ENCODE results near the gene UBE2B. TPM values are rescaled to one million over a fixed set of nuclear protein-coding genes. Genes with fewer than 3 reads are reported as not detected.
"Not testable (repeated sequence)": the region's sequence is repeated elsewhere in the genome, so short reads cannot be mapped to it uniquely, and the experiment has no call there.

The UBE2B gene
- total RNA-seq, 2 donors from 2014 or later = 54.5 to 62.0 TPM

DNA sequence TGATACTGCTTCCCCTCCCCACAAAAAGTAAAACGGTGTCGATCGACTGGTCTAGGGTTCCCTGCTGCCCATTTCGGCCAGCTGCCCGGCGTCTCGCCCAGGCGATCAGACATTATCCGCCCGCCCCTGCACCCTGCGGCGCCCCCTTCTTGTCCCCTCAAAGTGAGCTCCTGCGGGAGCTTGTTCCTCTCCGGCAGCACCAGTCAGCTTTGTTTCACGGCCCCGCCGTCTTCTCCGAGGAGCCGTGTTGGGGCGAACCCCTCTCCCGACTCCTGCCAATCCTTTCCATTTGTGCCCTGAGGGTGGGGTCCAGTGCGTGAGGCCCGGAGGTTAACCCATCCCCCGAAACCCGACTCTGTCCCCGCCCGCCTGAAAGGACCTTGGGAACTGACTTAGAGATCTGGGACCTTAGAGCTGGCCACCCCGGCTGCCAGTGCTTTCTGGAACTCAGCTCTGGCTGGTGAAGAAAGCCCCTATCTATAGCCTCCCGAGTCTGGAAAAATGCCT is 518 bp downstream of the UBE2B start:
- Mint-ChIP-seq H3K27ac (peak overlapping the region; percentile 99), H3K36me3 (ENCODE audit: low read depth) (peaks cover 33% of the 10 kb centered on the region), H3K27me3 (ENCODE audit: insufficient read depth) (peaks cover 2% of the 10 kb centered on the region), H3K9me3 (peaks cover 11% of the 10 kb centered on the region), H3K4me1 (peaks cover 14% of the 10 kb centered on the region), H3K4me3 (peak overlapping the region; percentile 99)
- H3K4me1 ChIP-seq (ENCODE audit: control insufficient read depth, insufficient read depth, low read length) = peaks cover 3% of the 10 kb centered on the region
- H3K36me3 ChIP-seq (ENCODE audit: control insufficient read depth, insufficient read depth, low read length) = peaks cover 32% of the 10 kb centered on the region
- H3K4me3 ChIP-seq (ENCODE audit: low read length) = peak overlapping the region; percentile 98
- DNase-seq = peak; percentile 87
- H3K9me3 ChIP-seq (ENCODE audit: control insufficient read depth, low read length) = peaks cover 11% of the 10 kb centered on the region
- H3K27ac ChIP-seq (ENCODE audit: low read depth, low read length) = peak overlapping the region; percentile 100
- TF ChIP-seq, protein P1, sequence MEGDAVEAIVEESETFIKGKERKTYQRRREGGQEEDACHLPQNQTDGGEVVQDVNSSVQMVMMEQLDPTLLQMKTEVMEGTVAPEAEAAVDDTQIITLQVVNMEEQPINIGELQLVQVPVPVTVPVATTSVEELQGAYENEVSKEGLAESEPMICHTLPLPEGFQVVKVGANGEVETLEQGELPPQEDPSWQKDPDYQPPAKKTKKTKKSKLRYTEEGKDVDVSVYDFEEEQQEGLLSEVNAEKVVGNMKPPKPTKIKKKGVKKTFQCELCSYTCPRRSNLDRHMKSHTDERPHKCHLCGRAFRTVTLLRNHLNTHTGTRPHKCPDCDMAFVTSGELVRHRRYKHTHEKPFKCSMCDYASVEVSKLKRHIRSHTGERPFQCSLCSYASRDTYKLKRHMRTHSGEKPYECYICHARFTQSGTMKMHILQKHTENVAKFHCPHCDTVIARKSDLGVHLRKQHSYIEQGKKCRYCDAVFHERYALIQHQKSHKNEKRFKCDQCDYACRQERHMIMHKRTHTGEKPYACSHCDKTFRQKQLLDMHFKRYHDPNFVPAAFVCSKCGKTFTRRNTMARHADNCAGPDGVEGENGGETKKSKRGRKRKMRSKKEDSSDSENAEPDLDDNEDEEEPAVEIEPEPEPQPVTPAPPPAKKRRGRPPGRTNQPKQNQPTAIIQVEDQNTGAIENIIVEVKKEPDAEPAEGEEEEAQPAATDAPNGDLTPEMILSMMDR (conservative IDR thresholded peaks at IDR 0.05) = no peak
- peak overlapping the region; percentile 98 for H3K9ac ChIP-seq (ENCODE audit: extremely low read depth, low read length, poor library complexity, severe bottlenecking)
- WGBS, 2 experiments (ENCODE audit: insufficient coverage in 1 of 2, insufficient read length in 1 of 2) = 0% methylated on average over 19 to 29 of the region's 29 CpGs
- H3K27me3 ChIP-seq (ENCODE audit: control insufficient read depth, insufficient read depth, low read length, poor library complexity, severe bottlenecking) = no peaks in the 10 kb centered on the region

DNA sequence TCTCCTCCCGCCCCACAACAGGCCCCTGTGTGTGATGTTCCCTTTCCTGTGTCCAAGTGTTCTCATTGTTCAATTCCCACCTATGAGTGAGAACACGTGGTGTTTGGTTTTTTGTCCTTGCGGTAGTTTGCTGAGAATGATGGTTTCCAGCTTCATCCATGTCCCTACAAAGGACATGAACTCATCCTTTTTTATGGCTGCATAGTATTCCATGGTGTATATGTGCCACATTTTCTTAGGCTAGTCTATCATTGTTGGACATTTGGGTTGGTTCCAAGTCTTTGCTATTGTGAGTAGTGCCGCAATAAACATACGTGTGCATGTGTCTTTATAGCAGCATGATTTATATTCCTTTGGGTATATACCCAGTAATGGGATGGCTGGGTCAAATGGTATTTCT is 2.3 kb downstream of the UBE2B start:
- H3K27ac Mint-ChIP-seq; H3K27me3 Mint-ChIP-seq (ENCODE audit: insufficient read depth); DNase-seq; H3K9me3 Mint-ChIP-seq; H3K27ac ChIP-seq (ENCODE audit: low read depth, low read length); H3K4me1 ChIP-seq (ENCODE audit: control insufficient read depth, insufficient read depth, low read length); H3K9ac ChIP-seq (ENCODE audit: extremely low read depth, low read length, poor library complexity, severe bottlenecking); H3K27me3 ChIP-seq (ENCODE audit: control insufficient read depth, insufficient read depth, low read length, poor library complexity, severe bottlenecking); H3K4me3 ChIP-seq (ENCODE audit: low read length); H3K9me3 ChIP-seq (ENCODE audit: control insufficient read depth, low read length): not testable (repeated sequence)
- Mint-ChIP-seq H3K36me3 (ENCODE audit: low read depth) (peaks cover 36% of the 10 kb centered on the region), H3K4me3 (peak overlapping the region; percentile 99), H3K4me1 (peaks cover 12% of the 10 kb centered on the region)
- peaks cover 42% of the 10 kb centered on the region for H3K36me3 ChIP-seq (ENCODE audit: control insufficient read depth, insufficient read depth, low read length)
- WGBS, 2 experiments (ENCODE audit: insufficient coverage in 1 of 2, insufficient read length in 1 of 2) = 100% methylated on average over 1 of the region's 5 CpGs; no CpG with 5 or more reads in 1 of the 2 experiments

DNA sequence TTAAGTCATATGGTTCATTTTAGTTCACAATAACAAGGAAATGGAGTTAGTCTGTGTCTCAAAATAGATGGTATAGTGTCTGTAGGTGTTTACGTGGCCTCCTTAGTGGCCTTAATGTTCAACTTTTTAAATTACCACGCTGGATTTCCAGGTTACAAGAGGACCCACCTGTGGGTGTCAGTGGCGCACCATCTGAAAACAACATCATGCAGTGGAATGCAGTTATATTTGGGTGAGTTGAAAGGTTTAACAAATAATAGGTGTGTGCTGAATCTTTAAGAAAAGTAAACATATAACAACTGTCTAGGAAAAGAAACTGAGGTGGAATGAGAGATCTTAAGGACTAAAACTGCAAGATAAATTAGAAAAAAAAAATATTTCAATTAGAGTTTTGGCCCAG is 2.9 kb downstream of the UBE2B start:
- H3K27me3 ChIP-seq (ENCODE audit: control insufficient read depth, insufficient read depth, low read length, poor library complexity, severe bottlenecking) = no peaks in the 10 kb centered on the region
- 87 to 90% methylated on average over 3 of the region's 3 CpGs for WGBS, 2 experiments (ENCODE audit: insufficient coverage in 1 of 2, insufficient read length in 1 of 2)
- H3K4me1 ChIP-seq (ENCODE audit: control insufficient read depth, insufficient read depth, low read length) = peaks cover 3% of the 10 kb centered on the region
- Mint-ChIP-seq H3K4me1 (peaks cover 12% of the 10 kb centered on the region), H3K27ac (no peak overlapping the region), H3K9me3 (no peaks in the 10 kb centered on the region), H3K36me3 (ENCODE audit: low read depth) (peaks cover 39% of the 10 kb centered on the region), H3K4me3 (no peak overlapping the region), H3K27me3 (ENCODE audit: insufficient read depth) (no peaks in the 10 kb centered on the region)
- H3K27ac ChIP-seq (ENCODE audit: low read depth, low read length) = no peak overlapping the region
- no peak overlapping the region for H3K4me3 ChIP-seq (ENCODE audit: low read length)
- TF ChIP-seq, protein P1 (conservative IDR thresholded peaks at IDR 0.05) = peak; percentile 44
- H3K9ac ChIP-seq (ENCODE audit: extremely low read depth, low read length, poor library complexity, severe bottlenecking) = no peak overlapping the region
- H3K36me3 ChIP-seq (ENCODE audit: control insufficient read depth, insufficient read depth, low read length) = peaks cover 48% of the 10 kb centered on the region
- no peaks in the 10 kb centered on the region for H3K9me3 ChIP-seq (ENCODE audit: control insufficient read depth, low read length)
- DNase-seq = no peak

DNA sequence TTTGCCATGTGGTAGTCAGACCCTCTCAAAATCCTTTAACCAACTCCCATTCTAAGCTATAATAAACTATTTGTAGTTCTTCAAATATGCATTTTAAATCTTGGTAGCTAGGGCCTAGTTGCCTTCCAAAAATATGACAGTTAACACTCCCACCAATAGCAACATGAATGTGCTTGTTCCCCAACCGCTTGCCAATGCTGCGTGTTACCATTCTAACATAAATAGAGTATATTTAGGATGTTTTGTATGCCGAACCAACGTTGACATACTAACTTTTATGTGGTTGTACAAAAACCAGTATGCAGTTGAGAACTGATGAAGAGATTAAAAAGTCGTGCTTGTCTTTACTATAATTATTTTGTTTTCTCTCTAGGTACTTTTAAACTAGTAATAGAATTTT is 9.0 kb downstream of the UBE2B start:
- 87% methylated on average over 5 of the region's 5 CpGs; no CpG with 5 or more reads in 1 of the 2 experiments for WGBS, 2 experiments (ENCODE audit: insufficient coverage in 1 of 2, insufficient read length in 1 of 2)
- Histone ChIP-seq H3K4me1 (ENCODE audit: control insufficient read depth, insufficient read depth, low read length) (no peaks in the 10 kb centered on the region), H3K27me3 (ENCODE audit: control insufficient read depth, insufficient read depth, low read length, poor library complexity, severe bottlenecking) (no peaks in the 10 kb centered on the region), H3K9ac (ENCODE audit: extremely low read depth, low read length, poor library complexity, severe bottlenecking) (no peak overlapping the region), H3K4me3 (ENCODE audit: low read length) (no peak overlapping the region), H3K9me3 (ENCODE audit: control insufficient read depth, low read length) (no peaks in the 10 kb centered on the region), H3K36me3 (ENCODE audit: control insufficient read depth, insufficient read depth, low read length) (peaks cover 88% of the 10 kb centered on the region), H3K27ac (ENCODE audit: low read depth, low read length) (no peak overlapping the region)
- Mint-ChIP-seq H3K36me3 (ENCODE audit: low read depth) (peaks cover 67% of the 10 kb centered on the region), H3K4me1 (no peaks in the 10 kb centered on the region), H3K27ac (no peak overlapping the region), H3K9me3 (no peaks in the 10 kb centered on the region), H3K4me3 (no peak overlapping the region), H3K27me3 (ENCODE audit: insufficient read depth) (no peaks in the 10 kb centered on the region)
- no peak for DNase-seq
- TF ChIP-seq, protein P1 (conservative IDR thresholded peaks at IDR 0.05) = no peak

DNA sequence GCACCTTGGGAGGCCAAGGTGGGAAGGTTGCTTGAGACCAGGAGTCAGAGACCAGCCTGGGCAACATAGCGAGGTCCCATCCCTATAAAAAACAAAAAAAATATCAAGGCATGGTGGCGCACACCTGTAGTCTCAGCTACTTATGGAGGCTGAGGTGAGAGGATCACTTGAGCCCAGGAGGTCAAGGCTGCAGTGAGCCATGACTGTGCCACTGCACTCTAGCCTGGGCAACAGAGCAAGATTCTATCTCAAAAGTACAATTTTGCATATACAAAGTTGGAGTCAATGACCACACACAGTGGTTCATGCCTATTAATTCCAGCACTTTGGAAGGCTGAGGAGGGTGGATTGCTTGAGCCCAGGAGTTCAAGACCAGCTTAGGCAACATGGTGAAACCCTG is 10.8 kb downstream of the UBE2B start:
- not testable (repeated sequence) for H3K27me3 ChIP-seq (ENCODE audit: control insufficient read depth, insufficient read depth, low read length, poor library complexity, severe bottlenecking); H3K4me3 Mint-ChIP-seq; H3K9me3 Mint-ChIP-seq; H3K9me3 ChIP-seq (ENCODE audit: control insufficient read depth, low read length); H3K27ac ChIP-seq (ENCODE audit: low read depth, low read length); DNase-seq; H3K27me3 Mint-ChIP-seq (ENCODE audit: insufficient read depth); H3K9ac ChIP-seq (ENCODE audit: extremely low read depth, low read length, poor library complexity, severe bottlenecking); H3K4me1 Mint-ChIP-seq; H3K27ac Mint-ChIP-seq; H3K4me1 ChIP-seq (ENCODE audit: control insufficient read depth, insufficient read depth, low read length); H3K4me3 ChIP-seq (ENCODE audit: low read length)
- H3K36me3 ChIP-seq (ENCODE audit: control insufficient read depth, insufficient read depth, low read length) = peaks cover 91% of the 10 kb centered on the region
- 94 to 97% methylated on average over 2 of the region's 2 CpGs for WGBS, 2 experiments (ENCODE audit: insufficient coverage in 1 of 2, insufficient read length in 1 of 2)
- H3K36me3 Mint-ChIP-seq (ENCODE audit: low read depth) = peaks cover 72% of the 10 kb centered on the region
